PC-3 (cell line): ENCODE results near the gene TRIM45. TPM values are rescaled to one million over a fixed set of nuclear protein-coding genes. Genes with fewer than 3 reads are reported as not detected.
A peak's percentile ranks its signal among the peaks of the same experiment; 100 is the strongest.

ENCODE experiments used
- ATAC-seq: fragments of 200-7000 bp; cut with Tn5 transposase; 2 replicates; pipeline ENCODE4 v1.9.1; 2020; ENCODE audit warnings: mild to moderate bottlenecking, moderate library complexity
- BruUV-seq: library from RNA; stranded (reverse); fragments of 400-500 nt; replicated peaks from 2 replicates; lab custom pipeline; 2021; lab: Mats Ljungman, UMichigan
- CTCF ChIA-PET: fragments of 300-600 bp; sonication (Branson Sonifier 250); formaldehyde crosslinking; loops from one replicate; lab custom pipeline; 2022; ENCODE audit warnings: antibody characterized with exemption; lab: Charles Lee
- POLR2A ChIA-PET: fragments of 300-600 bp; sonication (Branson Sonifier 250); formaldehyde crosslinking; loops from one replicate; lab custom pipeline; 2022; ENCODE audit warnings: antibody characterized with exemption; ENCODE audit not compliant: unreplicated experiment; lab: Charles Lee
- DNase-seq: peaks from one replicate; pipeline ENCODE4 v3.0.0-alpha.2; 2015
- H2AFZ ChIP-seq: fragments of 300-600 bp; sonication (generic); 2 replicates; pipeline ENCODE4 v1.6.0; 2016; ENCODE audit warnings: antibody characterized with exemption, low read length
- H3F3A ChIP-seq: fragments of 300-600 bp; sonication (generic); one replicate; pipeline ENCODE4 v1.6.0; 2017; ENCODE audit warnings: antibody characterized with exemption, low read length, control low read depth, mild to moderate bottlenecking; ENCODE audit not compliant: unreplicated experiment
- H3K27ac ChIP-seq: fragments of 300-600 bp; sonication (generic); 2 replicates; pipeline ENCODE4 v1.5.1; 2016; ENCODE audit warnings: mild to moderate bottlenecking, low read length
- H3K27me3 ChIP-seq: fragments of 300-600 bp; sonication (generic); 2 replicates; pipeline ENCODE4 v1.6.1; 2016; ENCODE audit warnings: low read length, mixed read lengths
- H3K36me3 ChIP-seq: fragments of 300-600 bp; sonication (generic); 2 replicates; pipeline ENCODE4 v1.6.1; 2016; ENCODE audit warnings: low read depth, mixed run types, low read length, mixed read lengths
- H3K4me1 ChIP-seq: fragments of 300-600 bp; sonication (generic); 2 replicates; pipeline ENCODE4 v1.5.1; 2016; ENCODE audit warnings: low read length; ENCODE audit not compliant: insufficient read depth
- H3K4me2 ChIP-seq: fragments of 300-600 bp; sonication (generic); 2 replicates; pipeline ENCODE4 v1.6.0; 2016; ENCODE audit warnings: low read length
- H3K4me3 ChIP-seq: fragments of 300-600 bp; sonication (generic); 2 replicates; pipeline ENCODE4 v1.5.1; 2016; ENCODE audit warnings: mild to moderate bottlenecking, low read length, mixed read lengths
- H3K79me2 ChIP-seq: fragments of 300-600 bp; sonication (generic); 2 replicates; pipeline ENCODE4 v1.6.1; 2017; ENCODE audit warnings: low read length, mixed read lengths
- H3K9ac ChIP-seq: fragments of 300-600 bp; sonication (generic); 2 replicates; pipeline ENCODE4 v1.6.0; 2016; ENCODE audit warnings: mild to moderate bottlenecking, low read length
- H3K9me2 ChIP-seq: fragments of 300-600 bp; sonication (generic); replicated peaks from 2 replicates; pipeline ENCODE4 v1.6.1; 2016; ENCODE audit warnings: mixed run types, low read length, mixed read lengths
- H3K9me3 ChIP-seq: fragments of 300-600 bp; sonication (generic); 2 replicates; pipeline ENCODE4 v1.6.1; 2016; ENCODE audit warnings: low read length, mixed read lengths
- H4K20me1 ChIP-seq: fragments of 300-600 bp; sonication (generic); 2 replicates; pipeline ENCODE4 v1.6.1; 2016; ENCODE audit warnings: low read length, mixed read lengths
- EZH2 ChIP-seq: fragments of 300-600 bp; sonication (generic); IDR thresholded peaks from one replicate; pipeline ENCODE4 v1.6.1; 2017; ENCODE audit warnings: antibody characterized with exemption, mild to moderate bottlenecking, low read length; ENCODE audit not compliant: unreplicated experiment
- EZH2phosphoT487 ChIP-seq: fragments of 300-600 bp; sonication (generic); IDR thresholded peaks from 2 replicates; pipeline ENCODE4 v1.6.1; 2018; ENCODE audit warnings: mild to moderate bottlenecking, antibody characterized with exemption, low read length, borderline replicate concordance
- intact Hi-C: fragments of 100-400 bp; cut with micrococcal nuclease; formaldehyde crosslinking; loops from 2 replicates; pipeline ENCODE4 v1.9.0; 2023
- total RNA-seq: library from RNA; depleted of rRNA; stranded (reverse); fragments of >200 nt; gene quantifications from 2 replicates; pipeline ENCODE4 v1.2.3, GENCODE V29; 2014
- TF ChIP-seq, protein P1 (sequence below): fragments of 300-600 bp; sonication (generic); conservative IDR thresholded peaks from 2 replicates; pipeline ENCODE4 v1.5.1; 2017; ENCODE audit warnings: antibody characterized with exemption, low read depth, mild to moderate bottlenecking, low read length

The TRIM45 gene
- total RNA-seq, 1 experiment from 2014 or later = 4.3 TPM

GRCh38 chr1:117130526-117130925, 9.0 kb upstream of the TRIM45 start:
- Histone ChIP-seq H4K20me1 (no peaks in the 10 kb centered on the region), H3K4me2 (no peak overlapping the region), H3K4me3 (no peak overlapping the region), H3K36me3 (no peaks in the 10 kb centered on the region), H3K27ac (no peak overlapping the region), H3K9me2 (no peaks in the 10 kb centered on the region), H2AFZ (no peak overlapping the region), H3K27me3 (no peaks in the 10 kb centered on the region), H3K9me3 (no peaks in the 10 kb centered on the region), H3K79me2 (no peaks in the 10 kb centered on the region), H3K4me1 (peaks cover 10% of the 10 kb centered on the region; the same call in 1 of the 2 replicates), H3K9ac (no peak overlapping the region), H3F3A (no peaks in the 10 kb centered on the region)
- no peak for TF ChIP-seq EZH2phosphoT487
- TF ChIP-seq, protein P1, sequence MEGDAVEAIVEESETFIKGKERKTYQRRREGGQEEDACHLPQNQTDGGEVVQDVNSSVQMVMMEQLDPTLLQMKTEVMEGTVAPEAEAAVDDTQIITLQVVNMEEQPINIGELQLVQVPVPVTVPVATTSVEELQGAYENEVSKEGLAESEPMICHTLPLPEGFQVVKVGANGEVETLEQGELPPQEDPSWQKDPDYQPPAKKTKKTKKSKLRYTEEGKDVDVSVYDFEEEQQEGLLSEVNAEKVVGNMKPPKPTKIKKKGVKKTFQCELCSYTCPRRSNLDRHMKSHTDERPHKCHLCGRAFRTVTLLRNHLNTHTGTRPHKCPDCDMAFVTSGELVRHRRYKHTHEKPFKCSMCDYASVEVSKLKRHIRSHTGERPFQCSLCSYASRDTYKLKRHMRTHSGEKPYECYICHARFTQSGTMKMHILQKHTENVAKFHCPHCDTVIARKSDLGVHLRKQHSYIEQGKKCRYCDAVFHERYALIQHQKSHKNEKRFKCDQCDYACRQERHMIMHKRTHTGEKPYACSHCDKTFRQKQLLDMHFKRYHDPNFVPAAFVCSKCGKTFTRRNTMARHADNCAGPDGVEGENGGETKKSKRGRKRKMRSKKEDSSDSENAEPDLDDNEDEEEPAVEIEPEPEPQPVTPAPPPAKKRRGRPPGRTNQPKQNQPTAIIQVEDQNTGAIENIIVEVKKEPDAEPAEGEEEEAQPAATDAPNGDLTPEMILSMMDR = no peak
- no peak for TF ChIP-seq EZH2
- BruUV-seq = no TSS peak
- DNase-seq (no peak), ATAC-seq (no peak)
- intact Hi-C loops = no loop called here
- ChIA-PET CTCF (no interaction called here), POLR2A (no interaction called here)

- peak; percentile 67 for ATAC-seq
- Histone ChIP-seq H3K9me3 (no peaks in the 10 kb centered on the region), H3K4me3 (0 out of 2 replicates have a peak overlapping the region, but pooled peaks have one; percentile 14), H3K36me3 (no peaks in the 10 kb centered on the region), H3K27ac (no peak overlapping the region), H3K4me2 (peak overlapping the region; percentile 56; the same call in 1 of the 2 replicates), H2AFZ (peak overlapping the region; percentile 82), H3K79me2 (no peaks in the 10 kb centered on the region), H3K9me2 (no peaks in the 10 kb centered on the region), H3K27me3 (no peaks in the 10 kb centered on the region), H4K20me1 (no peaks in the 10 kb centered on the region), H3K9ac (no peak overlapping the region), H3K4me1 (peaks cover 10% of the 10 kb centered on the region; the same call in 1 of the 2 replicates), H3F3A (no peaks in the 10 kb centered on the region)
- ChIA-PET POLR2A (interaction anchor here (0.5 to 1.0 kb wide), 2 partner anchors 18 to 802 kb away, joined by 3 read pairs; no protein-coding TSS in a partner anchor), CTCF (interaction anchor here (0.6 to 2.6 kb wide), 14 partner anchors 11 to 1421 kb away, joined by 3 to 37 read pairs (median 4); partner anchors contain the start of gene TTF2)
- intact Hi-C loops = loop anchor here (1.0 to 2.0 kb wide), 3 partner anchors 18 to 156 kb away; no protein-coding TSS in a partner anchor
- DNase-seq = peak; percentile 72
- TF ChIP-seq EZH2 (no peak), EZH2phosphoT487 (no peak)
- TF ChIP-seq, protein P1 = peak; percentile 78
- no TSS peak for BruUV-seq
These were observed 7.0 kb upstream of the TRIM45 start for GRCh38 chr1:117128323-117129079.

DNA sequence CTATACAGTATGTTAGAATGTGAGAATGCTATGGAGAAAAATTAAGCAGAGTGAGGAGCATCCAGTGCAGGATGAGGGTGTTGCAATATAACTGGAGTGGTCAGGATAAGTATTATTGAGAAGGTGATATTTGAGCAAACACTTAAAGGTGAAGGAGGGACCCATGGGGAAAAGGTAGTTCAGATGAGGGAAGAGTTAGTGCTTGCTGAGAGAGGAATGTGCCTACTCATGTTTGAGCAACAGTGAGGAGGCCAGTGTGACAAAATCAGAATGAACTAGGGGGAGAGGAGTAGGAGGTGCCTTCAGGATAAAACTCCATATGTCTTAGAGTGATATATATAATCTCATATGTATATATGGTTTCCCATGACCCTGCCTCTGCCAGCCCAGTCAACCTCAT, 6.2 kb upstream of the TRIM45 start:
- H3K4me2 ChIP-seq = no peak overlapping the region
- no peak overlapping the region for H2AFZ ChIP-seq
- H4K20me1 ChIP-seq = no peaks in the 10 kb centered on the region
- H3K9me2 ChIP-seq = no peaks in the 10 kb centered on the region
- no peak overlapping the region for H3K4me3 ChIP-seq
- H3K36me3 ChIP-seq = no peaks in the 10 kb centered on the region
- CTCF ChIA-PET = interaction anchor here (1.4 to 2.6 kb wide), 3 partner anchors 18 to 157 kb away, joined by 4 to 37 read pairs (median 20); no protein-coding TSS in a partner anchor
- ATAC-seq = no peak
- POLR2A ChIA-PET = no interaction called here
- H3K27me3 ChIP-seq = no peaks in the 10 kb centered on the region
- H3K4me1 ChIP-seq = peaks cover 10% of the 10 kb centered on the region; the same call in 1 of the 2 replicates
- H3K9ac ChIP-seq = no peak overlapping the region
- DNase-seq = no peak
- no peak overlapping the region for H3K27ac ChIP-seq
- H3K79me2 ChIP-seq = no peaks in the 10 kb centered on the region
- H3K9me3 ChIP-seq = no peaks in the 10 kb centered on the region
- BruUV-seq = no TSS peak
- intact Hi-C loops = loop anchor here (1.0 to 2.0 kb wide), 3 partner anchors 19 to 157 kb away; no protein-coding TSS in a partner anchor
- TF ChIP-seq, protein P1 = no peak
- TF ChIP-seq EZH2 = no peak
- TF ChIP-seq EZH2phosphoT487 = no peak
- no peaks in the 10 kb centered on the region for H3F3A ChIP-seq
